WTC11 (cell line): ENCODE measurements around the gene GJA3.

Experiments
- AFF4 ChIP-seq: sonication (generic); formaldehyde crosslinking; IDR thresholded peaks from 2 replicates; pipeline ENCODE4 v1.8.1; 2023; ENCODE audit warnings: mild to moderate bottlenecking, missing genetic modification reagents, borderline replicate concordance
- CTCF ChIP-seq: fragments of 200-600 bp; IDR thresholded peaks from 2 replicates; pipeline ENCODE4 v1.8.0; 2022; ENCODE audit warnings: antibody characterized with exemption
- FOXK1 ChIP-seq: sonication (generic); formaldehyde crosslinking; IDR thresholded peaks from 2 replicates; pipeline ENCODE4 v1.8.0; 2022; ENCODE audit warnings: mild to moderate bottlenecking, moderate library complexity, missing genetic modification reagents
- GABPB1 ChIP-seq: sonication (generic); formaldehyde crosslinking; IDR thresholded peaks from 2 replicates; pipeline ENCODE4 v1.8.1; 2023; ENCODE audit warnings: mild to moderate bottlenecking, missing genetic modification reagents
- RELA ChIP-seq: sonication (generic); formaldehyde crosslinking; IDR thresholded peaks from 2 replicates; pipeline ENCODE4 v1.8.1; 2022; ENCODE audit warnings: missing genetic modification reagents, mild to moderate bottlenecking, borderline replicate concordance
- STAT6 ChIP-seq: sonication (generic); formaldehyde crosslinking; conservative IDR thresholded peaks from 2 replicates; pipeline ENCODE4 v1.8.1; 2023; ENCODE audit warnings: mild to moderate bottlenecking, low read depth, missing genetic modification reagents, moderate library complexity
- ZNF416 ChIP-seq: fragments of 250-450 bp; sonication (Bioruptor Pico); IDR thresholded peaks from 2 replicates; pipeline ENCODE4 v1.9.0; 2021; ENCODE audit warnings: mild to moderate bottlenecking, inconsistent platforms

- no peak for TF ChIP-seq ZNF416 (CRISPR knock-in tag)
- TF ChIP-seq CTCF: no peak
- TF ChIP-seq RELA (CRISPR knock-in tag): no peak
- TF ChIP-seq FOXK1 (CRISPR knock-in tag): no peak
- TF ChIP-seq GABPB1 (CRISPR knock-in tag): no peak
- TF ChIP-seq AFF4: no peak
- no peak for TF ChIP-seq STAT6 (CRISPR knock-in tag)
Observed at GRCh38 chr13:20174656-20175405, 14.0 kb upstream of the GJA3 start.
